Retinal pigment epithelial cell (primary cell): ENCODE measurements around the gene NCS1.

Experiments
- DNase-seq: peaks from one replicate; pipeline ENCODE4 v3.0.0-alpha.2; 2010; ENCODE audit warnings: low read depth
- H3K4me3 ChIP-seq: 2 replicates; pipeline ENCODE4 v1.5.1; 2011; ENCODE audit warnings: mild to moderate bottlenecking, low read length, control low read depth, moderate library complexity
- TF ChIP-seq, protein P1 (sequence below): conservative IDR thresholded peaks from 2 replicates; pipeline ENCODE4 v1.5.1; 2011; ENCODE audit warnings: low read depth, low read length, control low read depth, inconsistent platforms

NCS1 gene

DNA sequence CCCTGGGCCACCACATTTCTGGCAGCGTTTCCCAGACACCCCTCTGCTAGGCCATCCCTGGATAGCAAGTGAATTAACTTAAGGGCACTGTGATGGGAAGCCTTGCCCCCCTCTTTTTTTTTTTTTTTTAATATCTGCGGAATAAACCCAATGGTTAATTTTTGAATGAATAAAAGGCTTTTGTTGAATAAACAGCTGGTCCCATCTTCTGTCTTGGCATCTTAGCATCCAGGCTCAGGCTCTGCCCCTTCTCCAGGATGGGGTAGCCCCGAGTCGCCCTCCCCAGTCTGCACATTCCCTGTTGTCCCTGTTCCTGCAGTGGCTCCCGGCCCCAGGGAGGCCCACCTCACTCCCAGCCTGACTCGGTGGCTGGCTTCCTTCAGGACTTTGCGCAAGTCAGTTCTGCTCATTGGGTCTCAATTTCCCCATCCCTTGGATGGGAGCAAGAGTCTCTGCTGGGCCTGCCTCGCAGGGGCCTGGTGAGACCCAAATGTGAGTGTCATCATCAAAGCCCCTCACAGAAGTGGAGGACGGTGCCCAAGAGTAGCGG, 64.3 kb downstream of the NCS1 start:
- H3K4me3 ChIP-seq = no peak overlapping the region
- TF ChIP-seq, protein P1, sequence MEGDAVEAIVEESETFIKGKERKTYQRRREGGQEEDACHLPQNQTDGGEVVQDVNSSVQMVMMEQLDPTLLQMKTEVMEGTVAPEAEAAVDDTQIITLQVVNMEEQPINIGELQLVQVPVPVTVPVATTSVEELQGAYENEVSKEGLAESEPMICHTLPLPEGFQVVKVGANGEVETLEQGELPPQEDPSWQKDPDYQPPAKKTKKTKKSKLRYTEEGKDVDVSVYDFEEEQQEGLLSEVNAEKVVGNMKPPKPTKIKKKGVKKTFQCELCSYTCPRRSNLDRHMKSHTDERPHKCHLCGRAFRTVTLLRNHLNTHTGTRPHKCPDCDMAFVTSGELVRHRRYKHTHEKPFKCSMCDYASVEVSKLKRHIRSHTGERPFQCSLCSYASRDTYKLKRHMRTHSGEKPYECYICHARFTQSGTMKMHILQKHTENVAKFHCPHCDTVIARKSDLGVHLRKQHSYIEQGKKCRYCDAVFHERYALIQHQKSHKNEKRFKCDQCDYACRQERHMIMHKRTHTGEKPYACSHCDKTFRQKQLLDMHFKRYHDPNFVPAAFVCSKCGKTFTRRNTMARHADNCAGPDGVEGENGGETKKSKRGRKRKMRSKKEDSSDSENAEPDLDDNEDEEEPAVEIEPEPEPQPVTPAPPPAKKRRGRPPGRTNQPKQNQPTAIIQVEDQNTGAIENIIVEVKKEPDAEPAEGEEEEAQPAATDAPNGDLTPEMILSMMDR = no peak
- DNase-seq = no peak

DNA sequence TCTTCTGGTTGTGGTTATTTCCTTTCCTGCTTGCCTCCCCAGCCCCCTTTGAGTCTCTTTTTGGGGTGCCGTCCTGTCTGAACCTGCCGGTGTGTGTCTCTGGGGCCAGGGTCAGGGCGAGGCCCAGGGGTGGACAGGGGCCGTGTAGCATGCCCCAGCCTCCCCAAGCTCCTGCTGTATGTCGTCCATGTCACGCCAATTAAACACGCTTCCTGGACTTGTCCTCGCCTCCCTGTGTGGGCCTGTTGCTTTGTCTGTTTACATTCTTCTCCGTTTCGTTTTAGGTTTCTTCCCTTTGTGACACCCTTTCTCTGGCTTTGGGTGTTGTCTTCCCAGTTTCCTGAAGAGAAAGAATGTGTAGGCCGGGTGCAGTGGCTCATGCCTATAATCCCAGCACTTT, 64.9 kb downstream of the NCS1 start:
- H3K4me3 ChIP-seq = no peak overlapping the region
- TF ChIP-seq, protein P1 = no peak
- no peak for DNase-seq

DNA sequence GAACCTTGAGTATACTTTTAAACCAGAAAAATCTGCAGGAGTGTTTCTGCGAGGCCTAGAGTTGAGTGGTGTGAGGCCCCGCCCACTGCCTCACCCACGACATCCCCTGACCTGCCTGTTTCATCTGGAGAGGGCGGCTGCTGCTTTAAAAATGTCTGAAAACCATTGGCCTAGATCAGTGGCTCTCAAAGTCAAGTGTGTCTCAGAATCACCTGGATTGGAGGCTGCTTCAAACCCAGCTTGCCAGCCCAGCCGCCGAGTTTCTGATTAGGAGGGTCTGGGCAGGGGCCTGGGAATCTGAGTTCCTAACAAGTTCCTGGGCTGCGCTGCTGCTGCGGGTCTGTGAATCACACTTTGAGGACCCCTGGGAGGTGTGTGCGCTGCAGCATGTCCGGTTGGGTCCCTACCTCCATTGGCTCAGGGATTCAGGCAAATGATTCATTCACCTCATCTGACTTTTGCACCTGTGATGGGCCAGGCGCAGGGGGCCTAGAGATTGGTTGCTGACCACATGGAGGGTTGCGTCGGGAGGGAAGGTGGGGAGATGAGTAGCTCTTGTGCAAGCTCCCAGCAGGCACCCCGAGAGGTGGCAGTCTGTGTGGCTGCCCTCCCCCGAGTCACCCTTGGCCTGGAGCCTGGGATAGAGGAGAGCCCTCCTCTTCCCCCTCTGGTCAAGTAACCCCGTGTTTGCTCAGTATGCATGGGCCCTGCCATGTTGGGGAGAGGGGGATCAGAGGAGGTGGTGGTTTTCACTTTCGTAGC, 65.7 kb downstream of the NCS1 start:
- no peak overlapping the region for H3K4me3 ChIP-seq
- TF ChIP-seq, protein P1 = no peak
- DNase-seq = no peak

DNA sequence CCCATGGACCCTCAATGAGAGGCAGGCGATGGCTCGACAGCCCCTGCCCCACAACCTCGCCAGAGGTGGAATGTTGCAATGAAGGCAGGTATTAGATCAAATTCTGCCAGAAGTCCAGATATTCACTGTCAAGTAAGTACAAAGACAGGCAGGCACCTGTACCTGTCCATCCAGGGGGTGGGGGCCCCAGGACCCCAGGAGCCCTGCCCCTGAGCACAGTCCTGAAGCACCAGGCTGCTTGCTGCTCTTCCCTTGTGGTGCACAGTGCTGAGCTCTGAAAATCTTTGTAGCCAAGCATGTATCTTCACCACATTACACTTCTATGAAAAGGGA, 67.1 kb downstream of the NCS1 start:
- no peak overlapping the region for H3K4me3 ChIP-seq
- no peak for DNase-seq
- TF ChIP-seq, protein P1 = no peak

DNA sequence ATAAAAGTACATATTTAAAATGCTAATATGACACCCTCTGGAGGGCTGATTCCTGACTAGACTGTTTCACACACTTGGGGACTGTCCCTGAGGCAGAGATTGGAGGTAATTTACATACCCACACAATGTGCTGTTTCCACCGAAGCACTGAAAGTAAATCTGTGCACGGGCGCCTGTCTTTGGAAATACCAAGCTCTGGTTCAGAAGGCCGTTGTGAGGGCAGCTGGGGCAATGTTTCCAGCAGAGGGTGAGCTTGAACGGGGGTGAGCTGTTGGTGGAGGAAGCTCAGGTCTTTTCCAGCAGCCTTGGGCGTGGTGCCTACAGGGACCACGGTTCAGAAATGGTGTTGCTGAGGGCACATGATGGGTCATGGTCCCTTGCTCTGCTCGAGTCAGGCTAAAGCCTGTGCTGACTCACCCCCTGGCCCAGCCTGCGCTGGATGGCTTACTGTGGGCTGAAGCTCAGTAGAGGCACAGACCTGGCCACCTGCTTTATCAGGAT, 67.6 kb downstream of the NCS1 start:
- DNase-seq = peak; percentile 46

DNA sequence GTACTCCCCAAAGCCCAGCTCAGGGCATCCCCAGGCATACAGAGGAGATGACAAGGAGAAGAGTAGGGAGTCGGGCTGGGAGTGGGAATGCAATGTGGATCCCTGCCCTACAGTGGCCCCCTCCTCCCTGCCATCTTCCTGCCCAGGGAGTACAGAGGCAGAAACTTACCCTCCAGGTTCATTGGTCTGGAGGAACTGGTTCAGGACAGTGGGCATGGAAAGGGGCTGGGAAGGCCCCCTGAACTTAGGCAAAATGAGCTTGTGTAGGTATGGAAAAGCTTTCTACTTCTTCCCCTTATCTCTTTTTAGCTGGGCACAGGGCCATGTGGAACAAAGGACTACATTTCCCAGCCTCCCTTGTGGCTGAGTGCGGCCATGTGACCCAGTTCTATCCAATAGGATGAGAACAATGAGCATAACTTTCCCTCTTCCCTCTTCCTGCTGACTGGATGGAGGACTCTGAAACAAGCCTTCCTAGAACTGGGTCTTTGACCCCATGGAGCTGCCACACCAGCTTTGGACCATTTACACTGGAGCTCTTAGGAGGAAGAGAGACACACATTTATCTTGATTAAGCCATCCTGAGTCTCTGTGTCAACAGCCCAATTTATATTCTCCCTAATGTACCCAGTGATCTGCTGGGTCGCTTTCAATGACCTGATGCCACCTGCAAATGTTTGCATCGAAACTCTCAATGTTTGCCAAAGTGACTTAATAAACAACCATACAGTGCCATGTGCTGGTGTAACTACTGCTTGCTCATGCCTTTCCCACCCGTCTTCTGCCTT, 68.4 kb downstream of the NCS1 start:
- DNase-seq = no peak
- TF ChIP-seq, protein P1 = no peak
- no peak overlapping the region for H3K4me3 ChIP-seq

More for the DNA sequence above, 67.6 kb downstream of the NCS1 start:
- TF ChIP-seq, protein P1 = no peak
- H3K4me3 ChIP-seq = no peak overlapping the region
